ENCODE measurements around the gene ANKRD39. TPM values are rescaled to one million over a fixed set of nuclear protein-coding genes. Genes with fewer than 3 reads are reported as not detected.
A peak's percentile ranks its signal among the peaks of the same experiment; 100 is the strongest.
"Not testable (repeated sequence)": the region's sequence is repeated elsewhere in the genome, so short reads cannot be mapped to it uniquely, and the experiment has no call there.

The ANKRD39 gene
- total RNA-seq, 1 donor from 2014 or later = 16.1 TPM

DNA sequence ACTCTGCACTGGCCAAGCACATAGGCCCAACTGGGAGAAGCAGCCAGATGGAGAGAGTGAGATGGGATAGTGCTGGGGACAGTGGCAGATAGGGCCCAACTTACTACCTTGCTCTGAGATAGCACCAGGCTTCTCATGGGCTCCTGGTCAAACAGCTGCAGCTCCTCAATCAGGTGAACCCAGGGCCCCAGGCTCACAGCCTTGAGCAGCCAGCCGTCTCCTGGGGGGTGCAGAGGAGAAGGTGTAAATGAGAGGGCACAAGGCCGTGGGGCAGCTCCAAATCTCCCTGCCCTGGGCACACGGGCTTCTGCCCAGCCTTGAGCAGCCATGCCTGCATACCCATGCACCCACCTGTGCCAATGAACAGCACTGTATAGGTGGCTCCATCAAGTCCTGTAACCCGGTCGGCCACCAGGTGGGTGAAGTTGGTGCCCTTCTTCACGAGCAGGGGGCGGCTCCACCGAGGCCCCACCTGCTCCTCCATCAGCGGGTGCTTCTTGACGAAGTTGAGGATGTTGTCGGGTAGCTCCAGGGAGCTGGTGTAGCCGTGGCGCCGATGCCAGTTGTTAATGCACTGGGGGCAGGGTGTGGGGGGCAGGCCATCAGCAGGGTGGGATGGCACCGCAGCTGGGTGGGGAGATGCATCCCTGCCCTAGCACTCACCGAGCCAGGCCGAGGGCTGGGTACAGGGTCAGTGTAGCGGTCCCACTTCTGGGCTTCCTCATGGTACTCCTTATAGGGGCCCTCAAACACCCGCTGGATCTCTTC, 5.9 kb upstream of the ANKRD39 start:
- no peak for DNase-seq
- intact Hi-C loops (cut with micrococcal nuclease) = no loop called here

DNA sequence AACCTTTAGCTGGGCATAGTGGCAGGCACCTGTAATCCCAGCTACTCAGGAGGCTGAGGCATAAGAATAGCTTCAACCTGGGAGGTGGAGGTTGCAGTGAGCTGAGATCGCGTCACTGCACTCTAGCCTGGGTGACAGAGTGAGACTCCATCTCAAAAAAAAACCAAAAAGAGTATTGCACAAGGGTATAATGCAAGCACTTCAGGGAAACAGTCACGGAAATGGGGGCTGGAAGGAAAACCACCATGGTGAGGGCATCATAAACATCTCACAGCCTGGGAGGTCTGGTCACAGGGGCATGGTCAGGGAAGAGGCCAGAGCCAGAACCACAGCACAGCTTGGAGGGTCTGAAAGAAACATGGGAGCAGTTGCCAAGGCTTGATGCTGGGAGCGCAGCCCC, 5.2 kb upstream of the ANKRD39 start:
- DNase-seq; ATAC-seq; intact Hi-C loops (cut with micrococcal nuclease): not testable (repeated sequence)

More for the DNA sequence above, 5.9 kb upstream of the ANKRD39 start:
- no peak for ATAC-seq

DNA sequence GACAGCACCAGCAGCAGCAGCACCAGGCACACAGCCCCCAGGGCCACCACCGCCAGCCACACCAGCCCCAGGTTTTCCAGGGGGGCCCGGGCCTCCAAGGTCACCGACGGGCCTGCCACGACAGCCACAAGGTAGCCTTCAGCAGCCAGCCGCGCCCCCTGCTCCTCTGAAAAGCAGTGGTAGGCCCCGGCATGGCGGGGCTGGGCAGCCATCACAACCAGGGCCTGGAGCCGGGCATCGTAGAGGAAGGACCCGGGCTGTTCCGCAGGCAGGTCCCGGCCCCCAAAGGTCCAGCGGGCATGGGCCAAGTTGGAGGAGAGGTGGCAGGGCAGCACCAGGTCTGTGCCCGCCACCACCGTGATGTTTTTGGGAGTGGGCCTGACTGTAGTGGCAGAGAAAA, 3.3 kb upstream of the ANKRD39 start:
- intact Hi-C loops (cut with micrococcal nuclease) = no loop called here
- ATAC-seq (no peak), DNase-seq (no peak)

- DNase-seq = no peak
- ATAC-seq = no peak
- intact Hi-C loops (cut with micrococcal nuclease) = no loop called here
These were observed 2.5 kb upstream of the ANKRD39 start for GRCh38 chr2:96860065-96861029.

- DNase-seq (no peak), ATAC-seq (no peak)
- intact Hi-C loops (cut with micrococcal nuclease) = loop anchor here (5.0 kb wide), 1 partner anchor 93 kb away; no protein-coding TSS in a partner anchor
These were observed 1.9 kb upstream of the ANKRD39 start for GRCh38 chr2:96859681-96860064.

DNA sequence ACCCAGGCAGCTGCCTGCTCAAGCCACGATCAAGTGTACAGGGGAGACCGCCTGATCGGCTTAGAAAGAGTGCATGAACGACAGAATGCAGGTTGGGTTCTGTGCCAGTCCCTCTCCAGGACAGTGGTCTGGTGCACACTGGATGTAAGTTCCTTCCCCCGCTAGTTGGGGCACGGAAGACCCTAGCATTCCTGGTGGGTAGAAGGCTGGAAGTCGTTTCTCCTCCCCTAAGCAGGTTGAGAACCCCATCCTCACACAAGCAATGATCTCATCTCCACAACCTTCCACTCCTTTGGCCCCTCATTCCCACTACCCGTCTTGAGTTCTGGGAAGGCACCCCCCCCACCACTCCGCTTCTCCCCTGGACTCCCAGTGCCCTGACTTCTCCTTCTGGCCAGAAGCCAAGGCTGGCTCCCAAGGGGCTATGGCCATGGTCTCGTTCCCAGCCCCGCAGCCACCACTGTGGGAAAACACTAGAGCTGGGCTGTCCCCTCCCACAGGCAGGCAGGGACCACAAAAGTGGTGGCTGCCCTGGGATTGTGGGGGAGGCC, 1.4 kb upstream of the ANKRD39 start:
- DNase-seq = peak; percentile 81
- intact Hi-C loops (cut with micrococcal nuclease) = loop anchor here (5.0 kb wide), 1 partner anchor 93 kb away; no protein-coding TSS in a partner anchor
- ATAC-seq = peak; percentile 1

DNA sequence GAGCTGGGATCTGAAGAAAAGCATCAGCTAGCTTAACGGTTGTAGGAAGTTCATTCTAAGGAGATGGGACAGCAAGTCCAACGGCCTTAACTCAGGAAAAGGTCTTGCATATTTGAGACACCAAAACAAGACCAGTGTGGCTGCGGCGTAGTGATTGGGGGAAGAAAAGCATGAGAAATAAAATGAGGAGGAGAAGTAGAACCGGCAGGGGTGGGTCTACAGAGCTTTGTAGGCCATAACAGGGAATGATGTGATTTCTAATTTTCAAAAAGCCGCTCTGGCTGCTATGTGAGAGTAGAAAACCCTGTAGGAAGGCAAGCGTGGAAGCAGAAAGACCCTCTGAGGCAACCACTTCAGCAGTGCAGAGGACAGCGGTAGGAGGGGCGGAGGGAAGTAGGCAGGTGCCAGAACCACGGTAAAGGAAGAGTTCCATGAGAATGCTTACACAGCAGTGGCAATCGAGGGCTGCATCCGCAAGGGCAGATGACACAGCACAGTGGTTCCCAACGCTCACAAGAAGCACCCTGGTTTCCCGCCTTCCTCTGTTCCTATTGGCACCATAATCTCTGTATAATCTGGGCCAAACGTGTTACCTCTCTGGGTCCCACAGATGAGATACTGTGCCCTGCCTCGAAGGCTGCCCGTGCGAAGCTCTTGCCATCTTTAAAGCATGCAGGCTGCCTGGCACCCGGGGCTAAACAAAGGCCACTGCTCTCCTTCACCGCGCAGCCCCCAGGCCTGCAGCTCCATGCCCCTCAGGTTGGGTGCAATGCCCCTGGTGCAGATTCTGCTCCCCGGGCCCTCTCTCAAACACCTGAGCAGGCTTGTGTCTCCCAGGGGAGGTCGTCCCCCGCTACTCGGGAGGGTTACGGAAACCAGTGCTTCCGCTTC, 795 bp downstream of the ANKRD39 start:
- ATAC-seq (peak; percentile 1), DNase-seq (no peak)
- intact Hi-C loops (cut with micrococcal nuclease) = loop anchor here (5.0 kb wide), 1 partner anchor 95 kb away; no protein-coding TSS in a partner anchor

GRCh38 chr2:96853321-96853720, 4.5 kb downstream of the ANKRD39 start:
- no peak for DNase-seq
- intact Hi-C loops (cut with micrococcal nuclease) = no loop called here
- no peak for ATAC-seq

DNA sequence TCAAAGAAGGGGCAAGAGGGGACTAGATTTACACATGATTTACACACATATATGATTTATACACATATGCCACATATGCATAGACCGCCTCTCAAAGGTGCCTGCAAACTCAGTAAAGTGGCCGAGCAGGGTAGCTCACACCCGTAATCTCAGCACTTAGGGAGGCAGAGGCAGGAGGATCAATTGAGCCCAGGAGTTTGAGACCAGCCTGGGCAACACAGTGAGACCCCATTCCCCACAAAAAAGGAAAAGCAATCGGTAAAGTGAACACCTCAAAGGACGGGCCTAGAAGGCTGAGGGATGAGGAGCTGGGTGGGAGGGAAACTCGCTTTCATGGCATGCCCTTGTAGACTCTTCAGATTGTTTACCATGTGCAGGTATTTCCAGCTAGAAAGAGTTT, 5.1 kb downstream of the ANKRD39 start:
- no peak for DNase-seq
- intact Hi-C loops (cut with micrococcal nuclease) = no loop called here
- ATAC-seq = no peak

DNA sequence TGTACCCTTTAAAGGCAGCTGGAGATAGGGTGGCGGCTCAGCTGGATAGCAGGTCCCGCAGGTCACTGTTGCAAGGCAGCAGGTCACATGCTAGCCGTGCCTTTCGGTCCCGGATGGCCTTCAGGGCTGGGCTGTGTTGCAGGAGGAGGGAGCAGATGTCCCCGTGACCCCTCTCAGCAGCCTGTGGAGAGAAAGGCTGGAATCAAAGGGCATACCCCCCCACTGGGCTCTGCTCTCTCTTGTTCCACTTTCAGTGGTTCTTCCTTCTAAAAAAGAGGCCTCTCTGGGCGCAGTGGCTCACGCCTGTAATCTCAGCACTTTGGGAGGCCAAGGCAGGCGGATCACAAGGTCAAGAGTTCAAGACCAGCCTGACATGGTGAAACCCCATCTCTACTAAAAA, 9.6 kb downstream of the ANKRD39 start:
- ATAC-seq (peak; percentile 11), DNase-seq (no peak)
- intact Hi-C loops (cut with micrococcal nuclease) = no loop called here

DNA sequence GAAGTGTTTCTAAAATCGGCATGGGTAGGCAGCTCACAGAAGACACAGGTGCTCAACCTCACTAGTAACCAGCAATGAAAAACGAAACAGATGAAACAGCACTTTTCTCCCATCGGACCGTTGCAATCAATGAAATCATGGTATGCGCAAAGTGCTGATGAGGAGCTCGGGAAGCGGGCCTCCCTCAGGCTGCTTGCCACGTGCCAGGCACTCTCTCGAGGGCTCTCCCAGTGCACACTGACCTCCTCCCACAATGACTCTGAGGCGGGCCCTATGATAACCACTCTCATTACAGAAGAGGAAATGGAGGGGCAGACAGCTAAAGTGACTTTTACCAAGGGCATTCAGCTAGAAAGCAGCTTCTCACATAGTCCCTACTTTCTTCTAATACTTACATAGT, 10.2 kb downstream of the ANKRD39 start:
- intact Hi-C loops (cut with micrococcal nuclease) = no loop called here
- DNase-seq (no peak), ATAC-seq (no peak)

- DNase-seq (no peak), ATAC-seq (no peak)
- intact Hi-C loops (cut with micrococcal nuclease) = no loop called here
These were observed 11.0 kb downstream of the ANKRD39 start for GRCh38 chr2:96846825-96847224.

GRCh38 chr2:96844405-96844808, 13.4 kb downstream of the ANKRD39 start:
- intact Hi-C loops (cut with micrococcal nuclease) = no loop called here
- no peak for ATAC-seq
- no peak for DNase-seq

DNA sequence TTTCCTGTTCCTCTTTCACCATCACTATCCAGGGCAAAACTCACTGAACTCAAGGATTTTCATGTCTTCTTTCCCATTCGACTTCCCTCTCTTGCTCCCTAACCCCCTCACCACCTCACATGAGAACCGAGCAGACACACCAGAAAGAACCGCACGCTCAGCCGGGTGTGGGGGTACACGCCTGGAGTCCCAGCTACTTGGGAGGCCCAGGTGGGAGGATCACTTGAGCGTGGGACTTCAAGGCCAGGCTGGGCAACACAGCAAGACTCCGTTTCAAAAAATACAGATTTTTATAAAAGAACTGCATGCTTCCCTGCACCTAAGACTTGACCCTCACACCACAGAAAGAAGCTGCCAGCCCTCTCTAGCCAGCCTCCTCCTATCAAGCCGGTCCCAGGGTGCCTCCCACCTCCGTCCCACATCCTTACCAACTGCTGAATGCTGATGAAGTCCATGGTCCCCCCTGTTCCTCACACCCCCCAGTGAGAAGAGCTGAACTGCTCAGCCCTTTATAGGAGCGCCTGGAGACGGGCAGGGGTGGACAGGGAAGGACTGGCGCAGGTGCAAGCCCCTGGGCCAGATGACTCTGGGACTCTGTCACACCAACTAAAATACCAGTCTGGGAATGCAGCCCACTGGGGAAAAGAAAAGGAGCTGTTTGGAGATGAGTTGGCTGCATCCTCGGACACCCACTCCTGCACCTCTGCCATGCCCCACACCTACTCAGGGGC, 14.1 kb downstream of the ANKRD39 start, which contains the start of gene ANKRD23:
Gene ANKRD23 (minus strand): TSS at position 484 of the 731 bp plus-strand sequence. CDS start 29 bp downstream, at position 455.
- peak; percentile 67 for ATAC-seq
- DNase-seq = no peak
- intact Hi-C loops (cut with micrococcal nuclease) = no loop called here

- intact Hi-C loops (cut with micrococcal nuclease) = no loop called here
- DNase-seq (peak; percentile 83), ATAC-seq (peak; percentile 88)
These were observed 15.2 kb downstream of the ANKRD39 start for GRCh38 chr2:96842600-96842999.

DNA sequence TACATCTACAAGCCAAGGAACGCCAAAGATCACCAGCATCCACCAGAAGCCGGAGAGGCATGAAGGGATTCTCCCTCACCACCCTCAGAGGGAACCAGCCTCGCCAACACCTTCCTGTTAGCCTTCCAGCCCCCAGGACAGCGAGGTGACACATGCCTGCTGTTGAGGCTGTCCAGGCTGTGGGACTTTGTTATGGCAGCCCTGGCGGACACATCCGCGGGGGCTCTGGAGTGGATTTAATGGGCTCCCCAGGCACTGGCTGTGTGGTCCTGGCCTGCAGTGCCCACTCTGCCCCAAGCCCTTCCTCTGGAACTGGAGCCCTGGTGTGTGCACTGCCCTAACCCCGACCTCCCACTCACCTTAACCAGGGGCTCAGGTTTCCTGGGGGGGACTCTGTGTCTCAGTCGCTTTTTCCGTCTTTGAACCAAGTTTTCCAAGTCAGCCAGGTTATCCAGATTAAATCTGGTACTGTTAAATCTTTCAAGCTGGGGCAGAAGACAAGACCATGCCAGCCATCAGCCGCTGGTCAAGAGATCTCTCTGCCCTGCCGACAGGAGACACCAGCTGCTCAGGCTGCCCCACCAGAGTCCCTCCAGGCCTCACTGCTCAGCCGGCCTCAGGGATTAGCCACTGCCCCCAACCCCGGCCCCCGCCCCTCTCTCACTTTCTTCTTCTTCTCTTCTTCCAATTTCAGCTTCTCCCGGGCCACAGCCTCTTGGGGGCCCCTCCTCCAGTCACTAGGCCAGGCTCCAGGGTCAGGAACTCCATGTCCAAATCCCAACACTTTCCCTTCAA, 15.9 kb downstream of the ANKRD39 start:
- ATAC-seq (peak; percentile 25), DNase-seq (no peak)
- intact Hi-C loops (cut with micrococcal nuclease) = no loop called here
